OCI-LY1 (cell line): Measurements from ENCODE around the gene ROBO1.

Source experiments
- CTCF ChIP-seq: fragments of 200-600 bp; sonication (generic), shearing (Covaris generic); IDR thresholded peaks from 2 replicates; pipeline ENCODE4 v1.5.1; 2017; ENCODE audit warnings: mild to moderate bottlenecking, antibody characterized with exemption, low read length, moderate library complexity, mixed read lengths
- EZH2 ChIP-seq: fragments of 200-600 bp; sonication (generic), shearing (Covaris generic); IDR thresholded peaks from 2 replicates; pipeline ENCODE4 v1.8.0; 2017; ENCODE audit warnings: borderline replicate concordance, mixed run types, mild to moderate bottlenecking, antibody characterized with exemption, low read length, moderate library complexity, mixed read lengths

DNA sequence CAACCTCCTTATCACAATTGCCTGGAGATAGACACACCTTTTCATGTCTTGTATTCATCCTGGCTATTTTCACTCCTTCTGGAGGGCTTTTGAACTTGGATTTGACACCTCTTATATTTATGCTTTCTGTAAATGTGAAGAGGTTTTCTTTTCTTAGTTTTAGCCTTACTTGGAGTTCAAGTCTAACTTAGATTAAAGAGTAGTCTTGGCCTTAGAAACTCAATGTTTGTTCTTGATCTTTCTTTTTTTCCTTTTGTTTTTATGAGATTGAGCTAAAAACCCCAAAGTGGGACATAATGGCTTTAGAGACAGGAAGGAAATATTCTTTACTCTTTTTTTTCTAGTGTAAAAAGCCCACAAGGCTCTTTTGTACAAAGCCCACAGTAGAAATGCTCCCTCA, 1054.9 kb downstream of the ROBO1 start:
- TF ChIP-seq EZH2 (no peak), CTCF (no peak)
